H1 (cell line): ENCODE data around the gene MAP6. TPM values are rescaled to one million over a fixed set of nuclear protein-coding genes. Genes with fewer than 3 reads are reported as not detected.

Experiments used
- CHD7 ChIP-seq: fragments of 300-600 bp; sonication (generic); IDR thresholded peaks from 2 replicates; pipeline ENCODE4 v1.7.1; 2012; ENCODE audit warnings: low read length, moderate library complexity, mild to moderate bottlenecking, inconsistent platforms; ENCODE audit not compliant: insufficient replicate concordance
- E2F6 ChIP-seq: IDR thresholded peaks from 2 replicates; pipeline ENCODE4 v1.6.1; 2012; ENCODE audit warnings: inconsistent platforms
- HDAC2 ChIP-seq, 2 experiments: fragments of 300-600 bp in 1 of 2; sonication (generic) in 1 of 2; IDR thresholded peaks; 2 replicates each; pipeline ENCODE4 v1.6.1; 2011 to 2012; ENCODE audit warnings: low read depth in 2 of 2, low read length in 2 of 2, mild to moderate bottlenecking in 2 of 2, moderate library complexity in 2 of 2, borderline replicate concordance in 1 of 2, inconsistent platforms in 1 of 2
- KDM1A ChIP-seq: fragments of 200-600, 300-600 bp; sonication (generic); IDR thresholded peaks from 2 replicates; pipeline ENCODE4 v1.7.1; 2016; ENCODE audit warnings: mild to moderate bottlenecking, low read length, borderline replicate concordance
- KDM5A ChIP-seq: fragments of 200-600 bp; IDR thresholded peaks from 2 replicates; pipeline ENCODE4 v1.7.1; 2012; ENCODE audit warnings: mild to moderate bottlenecking, low read length, inconsistent platforms, mixed read lengths
- POLR2A ChIP-seq, 2 experiments: IDR thresholded peaks; 1 replicate in 1 of 2; 2 replicates in 1 of 2; pipeline ENCODE4 v1.6.1; 2011; ENCODE audit warnings: low read depth in 2 of 2, low read length in 2 of 2, mild to moderate bottlenecking in 2 of 2; ENCODE audit errors: control extremely low read depth in 1 of 2
- SUZ12 ChIP-seq: fragments of 200-600 bp; sonication (generic); IDR thresholded peaks from 2 replicates; pipeline ENCODE4 v1.6.1; 2012; ENCODE audit warnings: mild to moderate bottlenecking, inconsistent platforms, low read length, moderate library complexity, mixed read lengths
- TBP ChIP-seq: IDR thresholded peaks from 2 replicates; pipeline ENCODE4 v1.6.1; 2011; ENCODE audit warnings: low read depth, low read length, improper control_type of control experiment
- YY1 ChIP-seq: IDR thresholded peaks from 2 replicates; pipeline ENCODE4 v1.6.1; 2011; ENCODE audit warnings: low read depth, mild to moderate bottlenecking, low read length
- polyA plus RNA-seq, 7 experiments: library from polyadenylated mRNA; depleted of rRNA in 3 of 7; stranded (reverse) in 5 of 7; unstranded in 2 of 7; fragments of >200 nt in 5 of 7; fragments of 200-250 nt in 2 of 7; gene quantifications; 1 replicate in 5 of 7; 2 replicates in 1 of 7; 4 replicates in 1 of 7; pipeline versions ENCODE4 v1.2.1 to v1.2.3, GENCODE V29; 2011 to 2013; ENCODE audit warnings: missing spikeins in 2 of 7, mixed read lengths in 2 of 7
- total RNA-seq: library from RNA; stranded (reverse); fragmentation: NEBNext Ultra II Directional; extraction: Animal tissue kit (Norgen Biotek cat#: 25700); gene quantifications from 2 replicates; pipeline ENCODE4 v1.2.1, GENCODE V29; 2021

The MAP6 gene
- total and polyA plus RNA-seq, 2 of the 8 experiments (the other 6 are each of a cell fraction or from before 2014, with no cell fraction given) = 0.54 to 0.89 TPM

GRCh38 chr11:75631086-75631730 is 37.6 kb downstream of the MAP6 start (continued):
- TF ChIP-seq CHD7 (no peak), E2F6 (no peak), KDM5A (no peak), KDM1A (no peak), HDAC2 (IDR thresholded peaks at IDR 0.05; ENCODE audit: borderline replicate concordance in 1 of 2, low read depth in 2 of 2, low read length in 2 of 2) (no peak), YY1 (no peak), POLR2A (IDR thresholded peaks at IDR 0.05; ENCODE audit: control extremely low read depth in 1 of 2, low read depth in 2 of 2, low read length in 2 of 2) (no peak), TBP (no peak), SUZ12 (no peak)
